GM12872 (cell line): ENCODE data around the gene LUC7L.

ENCODE experiments used
- CTCF ChIP-seq: IDR thresholded peaks from 3 replicates; pipeline ENCODE4 v1.5.1; 2011; ENCODE audit warnings: low read depth, mild to moderate bottlenecking, low read length, moderate library complexity; ENCODE audit not compliant: insufficient read depth

Gene LUC7L

DNA sequence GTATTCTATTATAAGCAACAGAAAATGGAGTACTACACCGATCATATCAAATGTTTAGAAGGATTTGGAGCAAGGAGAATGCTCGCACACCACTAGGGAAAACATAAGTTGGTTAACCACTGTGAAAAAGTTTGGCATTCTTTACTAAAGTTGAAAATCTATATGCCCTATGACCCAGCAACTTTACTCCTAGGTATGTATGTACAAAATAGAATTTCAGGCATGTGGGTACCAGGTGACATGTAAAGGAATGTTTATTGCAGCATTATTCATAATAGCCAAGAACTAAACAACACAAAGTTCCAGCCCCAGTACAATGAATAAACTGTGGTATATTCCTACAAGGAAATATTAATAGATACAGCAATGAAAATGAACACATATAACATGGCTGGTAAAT is 82.6 kb downstream of the LUC7L start:
- TF ChIP-seq CTCF, result no peak

DNA sequence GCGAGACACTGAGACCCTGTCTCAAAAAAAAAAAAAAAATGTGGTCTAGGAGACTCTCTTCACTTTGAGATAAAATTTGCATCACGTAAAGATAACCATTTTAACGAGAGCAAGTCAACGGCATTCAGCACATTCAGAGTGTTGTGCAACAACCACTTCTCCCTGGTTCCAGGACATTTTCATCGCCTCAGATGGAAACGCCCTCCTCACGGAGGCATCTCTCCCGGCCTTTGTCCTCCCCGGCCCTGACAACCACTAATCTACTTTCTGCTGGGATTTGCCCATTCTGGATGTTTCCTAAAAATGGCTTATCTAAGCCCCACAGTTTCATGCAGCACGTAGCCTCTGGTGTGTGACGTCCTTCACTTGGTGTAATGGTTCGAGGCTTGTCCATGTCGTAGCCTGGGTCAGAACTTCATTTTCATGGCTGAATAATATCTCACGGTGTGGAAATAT is 84.4 kb downstream of the LUC7L start:
- TF ChIP-seq CTCF, result no peak

DNA sequence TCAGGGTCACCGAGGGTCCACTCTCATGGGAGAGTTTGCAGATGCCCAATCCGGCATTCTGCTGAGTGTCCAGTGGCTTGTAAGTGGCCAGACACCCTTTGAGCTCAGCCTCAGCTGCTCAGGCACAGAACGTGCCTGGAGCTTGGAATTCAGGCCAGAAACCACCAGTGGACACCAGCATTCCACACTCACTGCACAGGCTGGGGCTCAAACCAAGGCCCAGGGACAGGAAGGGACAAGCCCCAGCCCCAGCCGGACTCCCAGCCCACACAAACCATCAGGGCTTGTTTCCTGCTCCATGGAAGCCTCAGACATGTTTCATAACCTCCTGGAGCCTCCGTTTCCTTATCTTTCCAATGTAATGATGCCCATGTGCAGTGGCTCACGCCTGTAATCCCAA is 85.8 kb downstream of the LUC7L start:
- no peak for TF ChIP-seq CTCF

GRCh38 chr16:143047-143446 is 86.2 kb downstream of the LUC7L start:
- TF ChIP-seq CTCF, result no peak

DNA sequence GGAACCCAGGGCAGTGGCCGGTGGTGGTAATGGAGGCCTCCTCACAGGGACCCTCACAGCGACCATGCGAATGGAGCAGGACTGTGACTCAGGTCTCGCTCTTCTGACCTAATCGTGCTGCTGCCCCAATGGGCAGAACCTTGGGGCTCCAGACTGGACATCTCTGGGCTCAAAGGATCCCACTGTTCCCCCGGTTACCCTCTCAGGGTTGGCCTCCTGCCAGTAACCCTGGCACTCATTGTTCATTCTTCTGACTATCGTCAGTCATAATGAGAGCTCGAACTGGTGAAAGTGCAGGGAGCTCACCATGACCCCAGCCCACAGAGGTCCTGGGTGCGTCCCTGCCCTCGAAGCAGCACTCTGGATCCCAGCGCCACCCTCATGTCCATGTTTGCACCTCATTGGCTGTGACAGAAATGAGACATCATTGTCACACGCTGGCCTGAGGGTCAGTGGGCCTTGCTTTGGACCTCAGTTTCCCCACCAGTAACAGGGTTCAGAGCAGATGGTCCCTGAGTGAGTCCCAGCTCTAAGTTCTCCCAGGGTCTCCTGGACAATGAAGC is 86.8 kb downstream of the LUC7L start:
- no peak for TF ChIP-seq CTCF

DNA sequence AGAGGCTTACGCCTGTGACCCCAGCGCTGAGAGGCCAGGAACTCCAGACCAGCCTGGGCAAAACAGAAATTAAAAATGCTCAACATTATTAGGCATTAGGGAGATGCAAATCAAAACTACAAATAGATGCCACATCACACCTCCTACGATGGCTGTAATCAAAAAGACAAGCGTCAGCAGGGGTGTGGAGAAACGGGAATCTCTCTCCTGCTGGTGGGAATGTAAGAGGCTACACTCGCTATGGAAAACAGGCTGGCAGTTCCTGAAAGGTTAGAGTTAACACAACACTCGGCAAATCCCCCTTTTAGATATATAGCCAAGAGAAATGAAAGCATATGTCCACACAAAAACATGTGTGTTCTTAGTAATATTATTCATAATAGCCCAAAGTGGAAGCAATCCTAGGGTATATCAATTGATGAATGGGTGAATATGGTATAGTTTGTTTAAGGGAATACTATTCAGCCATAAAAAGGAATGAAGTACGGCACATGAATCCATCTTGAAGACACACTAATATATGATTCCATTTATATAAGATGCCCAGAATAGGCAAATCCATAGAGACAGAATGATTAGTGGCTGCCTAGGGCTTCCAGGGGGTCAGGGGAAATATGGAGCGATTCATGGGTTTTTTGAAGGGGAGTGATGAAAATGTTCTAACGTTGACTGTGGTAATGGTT is 88.9 kb downstream of the LUC7L start:
- TF ChIP-seq CTCF, result no peak
